CD4-positive, alpha-beta T cell treated with Interleukin-17A for 1 hour (primary cell): ENCODE data around the gene GREB1.

Experiments used
- DNase-seq: peaks from one replicate; pipeline ENCODE4 v3.0.0-alpha.2; 2020

Gene GREB1

GRCh38 chr2:11533278-11534070 is at the start of gene GREB1:
Gene GREB1, plus strand, starts transcription at chr2:11534045. Its CDS starts 22,570 bp downstream, at chr2:11556615.
- no peak for DNase-seq

GRCh38 chr2:11488809-11489208 is 45.0 kb upstream of the GREB1 start:
- DNase-seq: no peak

- DNase-seq: no peak
These were observed 43.7 kb upstream of the GREB1 start for GRCh38 chr2:11490194-11490593.

- DNase-seq: no peak
These were observed 42.4 kb upstream of the GREB1 start for GRCh38 chr2:11491348-11491933.

- DNase-seq: no peak
These were observed 41.6 kb upstream of the GREB1 start for GRCh38 chr2:11492244-11492643.

- DNase-seq: no peak
These were observed 41.1 kb upstream of the GREB1 start for GRCh38 chr2:11492720-11493119.

- DNase-seq: no peak
These were observed 40.6 kb upstream of the GREB1 start for GRCh38 chr2:11493282-11493681.

- DNase-seq: no peak
These were observed 39.5 kb upstream of the GREB1 start for GRCh38 chr2:11494310-11494709.

- DNase-seq: no peak
These were observed 37.8 kb upstream of the GREB1 start for GRCh38 chr2:11495844-11496681.

- DNase-seq: no peak
These were observed 35.3 kb upstream of the GREB1 start for GRCh38 chr2:11498543-11499034.

- no peak for DNase-seq
These were observed 34.6 kb upstream of the GREB1 start for GRCh38 chr2:11499081-11499743.

GRCh38 chr2:11500702-11501303 is 33.0 kb upstream of the GREB1 start:
- DNase-seq: no peak

- no peak for DNase-seq
These were observed 31.0 kb upstream of the GREB1 start for GRCh38 chr2:11502740-11503292.

- no peak for DNase-seq
These were observed 30.4 kb upstream of the GREB1 start for GRCh38 chr2:11503354-11503927.

- DNase-seq: no peak
These were observed 27.9 kb upstream of the GREB1 start for GRCh38 chr2:11505652-11506610.

GRCh38 chr2:11506611-11506969 is 27.3 kb upstream of the GREB1 start:
- DNase-seq: no peak

- no peak for DNase-seq
These were observed 26.3 kb upstream of the GREB1 start for GRCh38 chr2:11507517-11507916.

GRCh38 chr2:11508279-11508678 is 25.6 kb upstream of the GREB1 start:
- DNase-seq: no peak

- no peak for DNase-seq
These were observed 24.0 kb upstream of the GREB1 start for GRCh38 chr2:11509657-11510360.

- DNase-seq: no peak
These were observed 21.4 kb upstream of the GREB1 start for GRCh38 chr2:11512431-11512830.
